Thymus (tissue), 11 donors: ENCODE data around the gene DOCK4. TPM values are rescaled to one million over a fixed set of nuclear protein-coding genes. Genes with fewer than 3 reads are reported as not detected.
"Not testable (repeated sequence)": the region's sequence is repeated elsewhere in the genome, so short reads cannot be mapped to it uniquely, and the experiment has no call there.

Source experiments
- DNase-seq, 9 donors: peaks; one replicate each; pipeline ENCODE4 v3.0.0-alpha.2; 2013; ENCODE audit warnings: low spot score in 9 of 9, low read depth in 6 of 9, missing footprints in 1 of 9
- H3K27ac ChIP-seq, 2 donors: one replicate each; pipeline ENCODE4 v1.5.1; 2013; ENCODE audit warnings: control low read depth in 1 of 2, low read depth in 1 of 2, low read length in 1 of 2, mild to moderate bottlenecking in 1 of 2, moderate library complexity in 1 of 2
- H3K27me3 ChIP-seq, 2 donors: one replicate each; pipeline ENCODE4 v1.5.1; 2013; ENCODE audit warnings: low read length in 1 of 2; ENCODE audit not compliant: control insufficient read depth in 2 of 2, insufficient read depth in 1 of 2
- H3K36me3 ChIP-seq, 2 donors: one replicate each; pipeline ENCODE4 v1.5.1; 2013; ENCODE audit warnings: low read length in 1 of 2, mild to moderate bottlenecking in 1 of 2, moderate library complexity in 1 of 2; ENCODE audit not compliant: control insufficient read depth in 2 of 2, insufficient read depth in 2 of 2
- H3K4me1 ChIP-seq, 2 donors: one replicate each; pipeline ENCODE4 v1.5.1; 2013; ENCODE audit warnings: low read length in 2 of 2; ENCODE audit not compliant: control insufficient read depth in 2 of 2, insufficient read depth in 2 of 2
- H3K4me3 ChIP-seq, 2 donors: one replicate each; pipeline ENCODE4 v1.5.1; 2013; ENCODE audit warnings: low read length in 2 of 2, control low read depth in 1 of 2, mild to moderate bottlenecking in 1 of 2
- H3K9me3 ChIP-seq, 2 donors: one replicate each; pipeline ENCODE4 v1.5.1; 2013; ENCODE audit warnings: low read length in 1 of 2, mild to moderate bottlenecking in 1 of 2; ENCODE audit not compliant: control insufficient read depth in 2 of 2, insufficient read depth in 1 of 2
- WGBS: extraction: QIAGEN DNeasy Blood & Tissue Kit; methylation state at CpG from one replicate; pipeline ENCODE4 v1.1.7; 2013; 5-methylcytosine and 5-hydroxymethylcytosine counted together
- polyA plus RNA-seq: library from polyadenylated mRNA; stranded (reverse); fragments of 200-250 nt; gene quantifications from one replicate; pipeline ENCODE4 v1.2.3, GENCODE V29; 2013
- total RNA-seq: library from RNA; stranded (reverse); fragments of 120-200 nt; gene quantifications from one replicate; pipeline ENCODE4 v1.2.4, GENCODE V29; 2013
- donor health status: healthy.

Gene DOCK4
- total and polyA plus RNA-seq, 2 donors = 3.5 to 4.7 TPM

- no peaks in the 10 kb centered on the region for H3K36me3 ChIP-seq
- no peaks in the 10 kb centered on the region for H3K4me1 ChIP-seq
- no peaks in the 10 kb centered on the region for H3K27me3 ChIP-seq
- no peaks in the 10 kb centered on the region for H3K9me3 ChIP-seq
- no peak overlapping the region for H3K4me3 ChIP-seq
- no peak overlapping the region for H3K27ac ChIP-seq
- DNase-seq = no peak
Measured at GRCh38 chr7:111929264-111929663, 276.9 kb downstream of the DOCK4 start.

- WGBS = 84% methylated on average over 4 of the region's 4 CpGs
- Histone ChIP-seq H3K27ac (no peak overlapping the region), H3K36me3 (no peaks in the 10 kb centered on the region), H3K9me3 (no peaks in the 10 kb centered on the region), H3K4me1 (no peaks in the 10 kb centered on the region), H3K27me3 (no peaks in the 10 kb centered on the region), H3K4me3 (no peak overlapping the region)
- no peak for DNase-seq
Measured at GRCh38 chr7:111927353-111928019, 278.7 kb downstream of the DOCK4 start.

GRCh38 chr7:111920329-111920728 is 285.9 kb downstream of the DOCK4 start:
- no peaks in the 10 kb centered on the region for H3K36me3 ChIP-seq
- no peaks in the 10 kb centered on the region for H3K4me1 ChIP-seq
- no peak for DNase-seq
- no peaks in the 10 kb centered on the region for H3K27me3 ChIP-seq
- no peaks in the 10 kb centered on the region for H3K9me3 ChIP-seq
- 92% methylated on average over 1 of the region's 1 CpG for WGBS
- H3K27ac ChIP-seq = no peak overlapping the region
- no peak overlapping the region for H3K4me3 ChIP-seq

- WGBS = 92% methylated on average over 5 of the region's 5 CpGs
- Histone ChIP-seq H3K9me3 (no peaks in the 10 kb centered on the region), H3K4me1 (no peaks in the 10 kb centered on the region), H3K4me3 (no peak overlapping the region), H3K27ac (no peak overlapping the region), H3K36me3 (no peaks in the 10 kb centered on the region), H3K27me3 (no peaks in the 10 kb centered on the region)
- DNase-seq = no peak
Measured at GRCh38 chr7:111919631-111920179, 286.5 kb downstream of the DOCK4 start.

GRCh38 chr7:111919164-111919563 is 287.0 kb downstream of the DOCK4 start:
- WGBS = 91% methylated on average over 2 of the region's 2 CpGs
- no peak overlapping the region for H3K27ac ChIP-seq
- DNase-seq = no peak

GRCh38 chr7:111918461-111918860 is 287.7 kb downstream of the DOCK4 start:
- H3K27ac ChIP-seq = no peak overlapping the region
- H3K4me1 ChIP-seq = no peaks in the 10 kb centered on the region
- no peaks in the 10 kb centered on the region for H3K9me3 ChIP-seq
- no peak overlapping the region for H3K4me3 ChIP-seq
- H3K36me3 ChIP-seq = no peaks in the 10 kb centered on the region
- WGBS = 96% methylated on average over 4 of the region's 4 CpGs
- no peaks in the 10 kb centered on the region for H3K27me3 ChIP-seq
- no peak for DNase-seq

More at GRCh38 chr7:111919164-111919563, 287.0 kb downstream of the DOCK4 start:
- H3K27me3 ChIP-seq = no peaks in the 10 kb centered on the region
- H3K36me3 ChIP-seq = no peaks in the 10 kb centered on the region
- no peaks in the 10 kb centered on the region for H3K9me3 ChIP-seq
- no peaks in the 10 kb centered on the region for H3K4me1 ChIP-seq
- H3K4me3 ChIP-seq = no peak overlapping the region

GRCh38 chr7:111917404-111917803 is 288.8 kb downstream of the DOCK4 start:
- WGBS = 96% methylated on average over 11 of the region's 11 CpGs
- not testable (repeated sequence) for H3K27ac ChIP-seq, DNase-seq

GRCh38 chr7:111914291-111914690 is 291.9 kb downstream of the DOCK4 start:
- H3K9me3 ChIP-seq = no peaks in the 10 kb centered on the region
- H3K4me1 ChIP-seq = no peaks in the 10 kb centered on the region
- no peak overlapping the region for H3K27ac ChIP-seq
- no peak overlapping the region for H3K4me3 ChIP-seq
- 84% methylated on average over 3 of the region's 3 CpGs for WGBS
- H3K27me3 ChIP-seq = no peaks in the 10 kb centered on the region
- no peak for DNase-seq
- H3K36me3 ChIP-seq = no peaks in the 10 kb centered on the region

More at GRCh38 chr7:111917404-111917803, 288.8 kb downstream of the DOCK4 start:
- not testable (repeated sequence) for H3K9me3 ChIP-seq, H3K36me3 ChIP-seq, H3K4me3 ChIP-seq, H3K27me3 ChIP-seq, H3K4me1 ChIP-seq

- H3K27me3 ChIP-seq = no peaks in the 10 kb centered on the region
- no peak overlapping the region for H3K4me3 ChIP-seq
- no peaks in the 10 kb centered on the region for H3K9me3 ChIP-seq
- 79% methylated on average over 5 of the region's 5 CpGs for WGBS
- no peaks in the 10 kb centered on the region for H3K4me1 ChIP-seq
- DNase-seq = no peak
- H3K27ac ChIP-seq = no peak overlapping the region
- H3K36me3 ChIP-seq = no peaks in the 10 kb centered on the region
Measured at GRCh38 chr7:111911166-111911961, 294.8 kb downstream of the DOCK4 start.
